ENCODE data around the gene EDIL3.

EDIL3 gene

GRCh38 chr5:83919071-83920041 is 465.3 kb downstream of the EDIL3 start:
- FAIRE-seq = no peak
- no peak for DNase-seq (ENCODE audit: insufficient read length, low spot score)
- TF ChIP-seq CTCF (IDR thresholded peaks at IDR 0.05; ENCODE audit: insufficient read depth, missing control alignments) = no peak

GRCh38 chr5:83917261-83917908 is 467.3 kb downstream of the EDIL3 start:
- TF ChIP-seq CTCF (IDR thresholded peaks at IDR 0.05; ENCODE audit: insufficient read depth, missing control alignments) = no peak
- FAIRE-seq = no peak
- DNase-seq (ENCODE audit: insufficient read length, low spot score) = no peak

GRCh38 chr5:83914662-83915418 is 469.8 kb downstream of the EDIL3 start:
- no peak for DNase-seq (ENCODE audit: insufficient read length, low spot score)
- no peak for FAIRE-seq
- no peak for TF ChIP-seq CTCF (IDR thresholded peaks at IDR 0.05; ENCODE audit: insufficient read depth, missing control alignments)

- FAIRE-seq = no peak
- DNase-seq (ENCODE audit: insufficient read length, low spot score) = no peak
- TF ChIP-seq CTCF (IDR thresholded peaks at IDR 0.05; ENCODE audit: insufficient read depth, missing control alignments) = no peak
These were observed 470.5 kb downstream of the EDIL3 start for GRCh38 chr5:83914199-83914598.

- no peak for FAIRE-seq
- DNase-seq (ENCODE audit: insufficient read length, low spot score) = no peak
- TF ChIP-seq CTCF (IDR thresholded peaks at IDR 0.05; ENCODE audit: insufficient read depth, missing control alignments) = no peak
These were observed 471.1 kb downstream of the EDIL3 start for GRCh38 chr5:83913593-83913992.

- no peak for TF ChIP-seq CTCF (IDR thresholded peaks at IDR 0.05; ENCODE audit: insufficient read depth, missing control alignments)
- FAIRE-seq = no peak
- DNase-seq (ENCODE audit: insufficient read length, low spot score) = no peak
These were observed 473.2 kb downstream of the EDIL3 start for GRCh38 chr5:83911367-83911919.

Measured in D721Med (cell line).